ENCODE measurements around the gene ZNF605. TPM values are rescaled to one million over a fixed set of nuclear protein-coding genes. Genes with fewer than 3 reads are reported as not detected.
A peak's percentile ranks its signal among the peaks of the same experiment; 100 is the strongest.
"Not testable (repeated sequence)": the region's sequence is repeated elsewhere in the genome, so short reads cannot be mapped to it uniquely, and the experiment has no call there.

ZNF605 gene
- total and polyA plus RNA-seq, 7 donors: 0.92 to 15.5 (median 6.2) TPM

GRCh38 chr12:132963947-132964346, 7.8 kb upstream of the ZNF605 start:
- H3K27ac ChIP-seq; intact Hi-C loops (cut with DNase I); DNase-seq; H3K4me1 ChIP-seq; H3K4me3 ChIP-seq; H3K27me3 ChIP-seq: not testable (repeated sequence)
- 77 to 91% methylated on average over 10 of the region's 10 CpGs for WGBS, 2 donors
- Histone ChIP-seq H3K9me3 (peaks cover 0 to 11% (median 2%) of the 10 kb centered on the region in 4 donors), H3K36me3 (peaks cover 0 to 13% (median 0%) of the 10 kb centered on the region in 4 donors)
- TF ChIP-seq, protein P1, sequence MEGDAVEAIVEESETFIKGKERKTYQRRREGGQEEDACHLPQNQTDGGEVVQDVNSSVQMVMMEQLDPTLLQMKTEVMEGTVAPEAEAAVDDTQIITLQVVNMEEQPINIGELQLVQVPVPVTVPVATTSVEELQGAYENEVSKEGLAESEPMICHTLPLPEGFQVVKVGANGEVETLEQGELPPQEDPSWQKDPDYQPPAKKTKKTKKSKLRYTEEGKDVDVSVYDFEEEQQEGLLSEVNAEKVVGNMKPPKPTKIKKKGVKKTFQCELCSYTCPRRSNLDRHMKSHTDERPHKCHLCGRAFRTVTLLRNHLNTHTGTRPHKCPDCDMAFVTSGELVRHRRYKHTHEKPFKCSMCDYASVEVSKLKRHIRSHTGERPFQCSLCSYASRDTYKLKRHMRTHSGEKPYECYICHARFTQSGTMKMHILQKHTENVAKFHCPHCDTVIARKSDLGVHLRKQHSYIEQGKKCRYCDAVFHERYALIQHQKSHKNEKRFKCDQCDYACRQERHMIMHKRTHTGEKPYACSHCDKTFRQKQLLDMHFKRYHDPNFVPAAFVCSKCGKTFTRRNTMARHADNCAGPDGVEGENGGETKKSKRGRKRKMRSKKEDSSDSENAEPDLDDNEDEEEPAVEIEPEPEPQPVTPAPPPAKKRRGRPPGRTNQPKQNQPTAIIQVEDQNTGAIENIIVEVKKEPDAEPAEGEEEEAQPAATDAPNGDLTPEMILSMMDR (IDR thresholded peaks at IDR 0.05): peak in 1 of 4 experiments; percentile 56

GRCh38 chr12:132961790-132962189, 5.7 kb upstream of the ZNF605 start:
- intact Hi-C loops (cut with DNase I); DNase-seq; H3K9me3 ChIP-seq; H3K4me1 ChIP-seq; H3K27ac ChIP-seq; H3K27me3 ChIP-seq; H3K4me3 ChIP-seq: not testable (repeated sequence)
- 97 to 98% methylated on average over 14 of the region's 14 CpGs for WGBS, 2 donors
- peaks cover 0 to 13% (median 0%) of the 10 kb centered on the region in 4 donors for H3K36me3 ChIP-seq

DNA sequence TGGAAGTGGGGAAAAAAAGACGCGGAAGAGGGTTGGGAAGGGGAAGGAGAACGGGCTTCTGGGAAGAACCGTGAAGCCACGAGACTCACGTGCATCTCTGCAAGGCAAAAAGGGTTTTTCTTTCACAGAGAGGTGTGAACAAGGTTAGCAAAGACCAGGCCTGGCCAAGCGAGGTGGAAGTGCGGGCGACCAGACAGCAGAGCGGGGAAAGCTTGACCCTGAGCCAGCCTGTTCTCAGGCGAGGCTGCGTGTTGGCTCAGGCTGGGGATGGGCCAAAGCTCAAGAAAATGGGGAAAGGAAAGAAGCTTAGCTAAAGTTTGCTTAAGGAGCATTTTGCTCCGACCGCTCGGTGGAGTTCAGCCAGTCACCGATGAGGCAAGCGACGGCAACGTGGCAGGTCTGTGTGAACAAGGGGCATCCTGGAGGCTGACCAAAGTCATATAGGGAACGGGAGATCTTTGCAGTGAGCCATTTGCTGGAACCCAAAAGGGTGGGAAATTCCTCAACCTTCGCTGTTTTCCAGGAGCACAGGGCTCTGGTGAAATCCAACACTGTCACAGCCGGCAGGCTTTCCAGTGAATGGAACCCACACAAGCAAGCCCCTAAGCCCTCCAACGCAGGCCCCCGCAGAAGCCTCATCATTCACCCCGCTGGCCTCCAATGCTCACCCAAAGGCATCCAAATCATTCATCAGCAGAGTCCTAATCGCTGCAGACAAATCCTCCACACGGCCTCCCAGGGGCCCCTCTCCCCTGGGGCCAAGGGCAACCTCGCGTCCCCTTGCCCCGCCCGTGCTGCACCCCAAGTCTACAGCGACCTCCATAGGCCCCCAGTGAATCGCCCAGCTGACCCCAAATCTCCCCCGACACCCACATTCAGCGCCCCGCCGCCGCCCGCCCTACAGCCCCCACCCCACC, 754 bp downstream of the ZNF605 start:
- 27% methylated on average over 39 of the region's 39 CpGs for WGBS, 2 donors
- Histone ChIP-seq H3K9me3 (peaks cover 0 to 23% (median 3%) of the 10 kb centered on the region in 4 donors), H3K27ac (peak overlapping the region; percentile 94 to 96 (median 94)), H3K4me3 (peak overlapping the region; percentile 87 to 90 (median 88)), H3K27me3 (no peaks in the 10 kb centered on the region), H3K4me1 (peaks cover 0 to 20% (median 19%) of the 10 kb centered on the region in 4 donors), H3K36me3 (no peaks in the 10 kb centered on the region)
- DNase-seq: peak; percentile 73
- TF ChIP-seq EP300 (IDR thresholded peaks at IDR 0.05) (no peak), POLR2AphosphoS5 (IDR thresholded peaks at IDR 0.05) (no peak), POLR2A (IDR thresholded peaks at IDR 0.05) (no peak)
- TF ChIP-seq, protein P1 (IDR thresholded peaks at IDR 0.05): no peak
- intact Hi-C loops (cut with DNase I): loop anchor here (2.0 kb wide), 1 partner anchor 31 kb away; the partner anchor contains the start of gene ZNF26

GRCh38 chr12:132954471-132955048, 1.5 kb downstream of the ZNF605 start:
- 86 to 94% methylated on average over 14 of the region's 14 CpGs for WGBS, 2 donors
- DNase-seq: no peak
- H3K27me3 ChIP-seq: no peaks in the 10 kb centered on the region
- TF ChIP-seq POLR2A (IDR thresholded peaks at IDR 0.05) (no peak), EP300 (IDR thresholded peaks at IDR 0.05) (no peak), POLR2AphosphoS5 (IDR thresholded peaks at IDR 0.05) (no peak)
- TF ChIP-seq, protein P1 (IDR thresholded peaks at IDR 0.05): no peak
- peaks cover 0 to 20% (median 19%) of the 10 kb centered on the region in 4 donors for H3K4me1 ChIP-seq
- intact Hi-C loops (cut with DNase I): no loop called here
- peaks cover 0 to 26% (median 3%) of the 10 kb centered on the region in 4 donors for H3K9me3 ChIP-seq
- H3K27ac ChIP-seq: peak overlapping the region; percentile 94 to 96 (median 94)
- peaks cover 0 to 7% (median 2%) of the 10 kb centered on the region in 4 donors for H3K36me3 ChIP-seq
- peak overlapping the region; percentile 87 to 90 (median 88) for H3K4me3 ChIP-seq

DNA sequence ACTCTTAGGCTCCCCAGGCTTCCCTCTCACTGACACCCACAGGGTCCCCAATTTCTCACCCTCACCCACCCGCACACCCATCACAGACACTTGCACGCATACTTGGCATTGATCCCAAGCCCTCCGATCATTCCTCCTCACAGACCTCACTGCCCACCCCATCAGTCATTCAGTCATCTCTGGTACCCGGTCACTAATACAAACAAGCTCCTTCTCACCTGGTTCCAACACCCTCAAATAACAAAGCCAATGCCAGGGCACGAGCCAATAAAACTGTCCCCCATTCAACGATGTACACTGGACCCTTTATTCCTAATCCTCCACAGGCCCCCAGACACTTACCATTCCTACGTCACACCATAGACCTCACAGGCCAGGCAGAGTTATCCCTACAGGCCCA, 2.3 kb downstream of the ZNF605 start:
- TF ChIP-seq EP300 (IDR thresholded peaks at IDR 0.05) (no peak), POLR2A (IDR thresholded peaks at IDR 0.05) (no peak), POLR2AphosphoS5 (IDR thresholded peaks at IDR 0.05) (no peak)
- TF ChIP-seq, protein P1 (IDR thresholded peaks at IDR 0.05): no peak

More for the DNA sequence above, 2.3 kb downstream of the ZNF605 start:
- Histone ChIP-seq H3K9me3 (peaks cover 0 to 32% (median 3%) of the 10 kb centered on the region in 4 donors), H3K4me3 (no peak overlapping the region), H3K4me1 (peaks cover 0 to 20% (median 19%) of the 10 kb centered on the region in 4 donors), H3K27ac (no peak overlapping the region), H3K27me3 (no peaks in the 10 kb centered on the region), H3K36me3 (peaks cover 0 to 12% (median 3%) of the 10 kb centered on the region in 4 donors)
- 97 to 98% methylated on average over 7 of the region's 7 CpGs for WGBS, 2 donors
- no peak for DNase-seq
- intact Hi-C loops (cut with DNase I): no loop called here
